Measurements from ENCODE around the gene BCAS3. TPM values are rescaled to one million over a fixed set of nuclear protein-coding genes. Genes with fewer than 3 reads are reported as not detected.

Gene BCAS3
- total and polyA plus RNA-seq, 11 donors: 4.5 to 23.5 (median 17.9) TPM

GRCh38 chr17:61390479-61390791, 712.8 kb downstream of the BCAS3 start:
- ATAC-seq (no peak), DNase-seq (peak in 1 of 5 donors; percentile 35)
- H3K27ac ChIP-seq: peak overlapping the region in 8 of 12 donors; percentile 20 to 66 (median 46)
- peaks cover 0 to 7% (median 0%) of the 10 kb centered on the region in 9 donors for H3K27me3 ChIP-seq
- 77 to 86% (median 83%) methylated on average over 10 to 11 of the region's 11 CpGs for WGBS, 4 donors
- no peaks in the 10 kb centered on the region for H3K9me3 ChIP-seq
- no peak for TF ChIP-seq POLR2A (IDR thresholded peaks at IDR 0.05)
- no peak for TF ChIP-seq CTCF (IDR thresholded peaks at IDR 0.05)
- no peaks in the 10 kb centered on the region for H3K36me3 ChIP-seq
- H3K4me3 ChIP-seq: no peak overlapping the region
- intact Hi-C loops (cut with DNase I): loop anchor here (1.0 to 10.0 kb wide), 10 partner anchors 56 to 668 kb away; no protein-coding TSS in a partner anchor
- H3K4me1 ChIP-seq: peaks cover 0 to 13% (median 6%) of the 10 kb centered on the region in 12 donors

- no peak overlapping the region for H3K4me3 ChIP-seq
- no peak for ATAC-seq
- intact Hi-C loops (cut with DNase I): loop anchor here (2.0 to 10.0 kb wide), 9 partner anchors 57 to 669 kb away; no protein-coding TSS in a partner anchor
- H3K36me3 ChIP-seq: no peaks in the 10 kb centered on the region
- no peak for TF ChIP-seq CTCF (IDR thresholded peaks at IDR 0.05)
- no peak for TF ChIP-seq POLR2A (IDR thresholded peaks at IDR 0.05)
- H3K27me3 ChIP-seq: peaks cover 1 to 21% (median 12%) of the 10 kb centered on the region in 9 donors
- H3K9me3 ChIP-seq: no peaks in the 10 kb centered on the region
- WGBS, 4 donors: 87 to 94% (median 91%) methylated on average over 15 to 19 of the region's 19 CpGs
- H3K27ac ChIP-seq: no peak overlapping the region
- peak in 1 of 5 donors; percentile 24 for DNase-seq
- H3K4me1 ChIP-seq: peaks cover 0 to 19% (median 10%) of the 10 kb centered on the region in 12 donors
Measured at GRCh38 chr17:61391595-61392291, 714.1 kb downstream of the BCAS3 start.

- intact Hi-C loops (cut with DNase I): loop anchor here (5.0 to 10.0 kb wide), 8 partner anchors 58 to 670 kb away; no protein-coding TSS in a partner anchor
- Histone ChIP-seq H3K4me1 (peaks cover 0 to 28% (median 17%) of the 10 kb centered on the region in 12 donors), H3K27ac (no peak overlapping the region), H3K9me3 (no peaks in the 10 kb centered on the region), H3K36me3 (no peaks in the 10 kb centered on the region), H3K27me3 (peaks cover 10 to 30% (median 21%) of the 10 kb centered on the region in 9 donors), H3K4me3 (no peak overlapping the region)
- ATAC-seq: no peak
- TF ChIP-seq POLR2A (IDR thresholded peaks at IDR 0.05) (no peak), CTCF (IDR thresholded peaks at IDR 0.05) (no peak)
- 93 to 99% (median 96%) methylated on average over 3 of the region's 3 CpGs for WGBS, 4 donors
- peak in 1 of 5 donors; percentile 5 for DNase-seq
Measured at GRCh38 chr17:61392679-61393078, 715.0 kb downstream of the BCAS3 start.

- no peak for ATAC-seq
Measured at GRCh38 chr17:61393550-61393903, 715.9 kb downstream of the BCAS3 start.

More at GRCh38 chr17:61393550-61393903, 715.9 kb downstream of the BCAS3 start:
- no peak for DNase-seq
- TF ChIP-seq CTCF (IDR thresholded peaks at IDR 0.05) (peak in 1 of 12 donors; percentile 17), POLR2A (IDR thresholded peaks at IDR 0.05) (no peak)
- Histone ChIP-seq H3K27ac (peak overlapping the region in 1 of 12 donors; percentile 87), H3K4me3 (no peak overlapping the region), H3K4me1 (peaks cover 0 to 36% (median 20%) of the 10 kb centered on the region in 12 donors), H3K27me3 (peaks cover 14 to 38% (median 27%) of the 10 kb centered on the region in 9 donors), H3K9me3 (no peaks in the 10 kb centered on the region), H3K36me3 (no peaks in the 10 kb centered on the region)
- intact Hi-C loops (cut with DNase I): loop anchor here (5.0 to 10.0 kb wide), 8 partner anchors 59 to 671 kb away; no protein-coding TSS in a partner anchor
- WGBS, 4 donors: 79 to 96% (median 87%) methylated on average over 2 to 3 of the region's 3 CpGs

All from heart left ventricle (tissue), 16 donors.